BE2C (cell line): ENCODE results near the gene RPL27A.

Source experiments
- DNase-seq: peaks from one replicate; pipeline ENCODE4 v3.0.0-alpha.2; 2020
- H3K27me3 ChIP-seq: fragments of 250-450 bp; sonication (Bioruptor Pico); 2 replicates; pipeline ENCODE4 v1.5.1; 2020; ENCODE audit warnings: mild to moderate bottlenecking
- H3K36me3 ChIP-seq: fragments of 250-450 bp; sonication (Bioruptor Pico); 2 replicates; pipeline ENCODE4 v1.5.1; 2020; ENCODE audit warnings: mild to moderate bottlenecking
- H3K4me1 ChIP-seq: fragments of 250-450 bp; sonication (Bioruptor Pico); 2 replicates; pipeline ENCODE4 v1.5.1; 2020
- H3K4me3 ChIP-seq: 2 replicates; pipeline ENCODE4 v1.5.1; 2011; ENCODE audit warnings: low read depth, low read length
- H3K9me3 ChIP-seq: fragments of 250-450 bp; sonication (Bioruptor Pico); 2 replicates; pipeline ENCODE4 v1.5.1; 2020
- CTCF ChIP-seq: IDR thresholded peaks from 2 replicates; pipeline ENCODE4 v1.5.1; 2012; ENCODE audit warnings: mild to moderate bottlenecking, low read depth, low read length

The RPL27A gene

DNA sequence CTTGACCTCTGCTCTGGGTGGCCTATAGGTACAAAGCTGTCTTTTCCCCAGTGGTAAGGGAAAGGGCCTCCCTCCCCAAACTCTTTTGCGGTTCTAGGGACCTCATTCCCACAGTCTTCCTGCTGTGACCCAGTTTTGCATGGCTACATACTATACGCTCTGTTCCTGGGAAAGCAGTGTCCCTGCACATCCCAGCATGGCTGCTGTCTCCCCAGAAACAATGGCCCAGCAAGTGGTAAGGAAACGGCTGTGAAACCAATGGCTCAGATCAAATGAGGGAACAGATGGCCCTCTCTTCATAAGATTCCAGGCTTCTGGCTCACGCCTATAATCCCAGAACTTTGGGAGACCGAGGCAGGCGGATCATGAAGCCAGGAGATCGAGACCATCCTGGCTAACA, 41.1 kb downstream of the RPL27A start:
- 0 out of 2 replicates have a peak, but pooled peaks cover 1% of the 10 kb centered on the region for H3K4me1 ChIP-seq
- TF ChIP-seq CTCF, result no peak
- no peaks in the 10 kb centered on the region for H3K27me3 ChIP-seq
- no peaks in the 10 kb centered on the region for H3K36me3 ChIP-seq
- DNase-seq, result no peak
- H3K9me3 ChIP-seq, result no peaks in the 10 kb centered on the region
- H3K4me3 ChIP-seq, result no peak overlapping the region

- no peak for DNase-seq
- Histone ChIP-seq H3K36me3 (no peaks in the 10 kb centered on the region), H3K4me1 (0 out of 2 replicates have a peak, but pooled peaks cover 3% of the 10 kb centered on the region), H3K4me3 (no peak overlapping the region), H3K27me3 (no peaks in the 10 kb centered on the region), H3K9me3 (no peaks in the 10 kb centered on the region)
- TF ChIP-seq CTCF, result no peak
These were observed 42.1 kb downstream of the RPL27A start for GRCh38 chr11:8724682-8725081.

DNA sequence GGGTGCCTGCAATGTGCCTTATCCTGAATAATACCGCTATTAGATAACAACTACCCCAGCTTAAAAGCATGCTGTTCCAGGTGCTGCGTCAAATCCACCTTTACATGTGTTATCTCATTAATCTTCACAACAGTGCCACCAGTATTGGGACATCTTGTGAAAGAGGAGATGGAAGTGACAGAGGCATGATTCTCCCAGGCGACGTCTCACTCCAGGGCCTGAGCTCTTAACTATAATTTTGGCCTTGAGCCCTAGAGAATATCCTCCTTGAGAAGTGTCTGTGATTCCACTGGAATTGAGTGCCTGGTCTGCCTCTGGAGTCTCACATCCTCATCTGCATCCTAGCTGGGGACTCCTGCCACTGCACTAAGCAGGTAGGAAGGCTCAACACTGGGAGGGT, 43.8 kb downstream of the RPL27A start:
- H3K4me3 ChIP-seq, result no peak overlapping the region
- 0 out of 2 replicates have a peak, but pooled peaks cover 3% of the 10 kb centered on the region for H3K4me1 ChIP-seq
- no peaks in the 10 kb centered on the region for H3K27me3 ChIP-seq
- H3K9me3 ChIP-seq, result no peaks in the 10 kb centered on the region
- H3K36me3 ChIP-seq, result no peaks in the 10 kb centered on the region
- DNase-seq, result no peak
- TF ChIP-seq CTCF, result no peak

GRCh38 chr11:8728563-8728962, 46.0 kb downstream of the RPL27A start:
- no peak for TF ChIP-seq CTCF

DNA sequence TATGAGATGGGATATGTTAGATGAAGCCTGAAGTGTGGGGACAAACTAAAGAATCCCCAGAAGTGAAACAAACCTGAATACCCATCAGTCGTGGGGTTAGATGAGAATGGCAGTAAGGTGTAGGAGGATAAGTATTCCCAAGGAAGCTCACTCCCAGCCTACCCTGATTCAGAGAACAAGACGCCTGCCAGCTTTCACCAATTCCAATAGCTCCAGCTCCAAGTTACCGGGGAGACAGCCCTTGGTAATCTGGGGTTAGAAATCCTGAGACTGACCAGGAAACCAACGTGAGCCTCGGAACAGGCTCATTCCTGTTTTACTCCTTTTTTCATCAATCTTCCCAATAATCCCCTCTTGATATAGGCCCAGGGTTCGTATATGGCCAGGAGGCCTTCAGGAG, 46.5 kb downstream of the RPL27A start:
- H3K9me3 ChIP-seq, result no peaks in the 10 kb centered on the region
- no peak for TF ChIP-seq CTCF
- 0 out of 2 replicates have a peak, but pooled peaks cover 3% of the 10 kb centered on the region for H3K4me1 ChIP-seq
- no peaks in the 10 kb centered on the region for H3K27me3 ChIP-seq
- no peak for DNase-seq
- H3K4me3 ChIP-seq, result no peak overlapping the region
- no peaks in the 10 kb centered on the region for H3K36me3 ChIP-seq

More at GRCh38 chr11:8728563-8728962, 46.0 kb downstream of the RPL27A start:
- Histone ChIP-seq H3K36me3 (no peaks in the 10 kb centered on the region), H3K27me3 (no peaks in the 10 kb centered on the region), H3K4me3 (no peak overlapping the region), H3K9me3 (no peaks in the 10 kb centered on the region), H3K4me1 (0 out of 2 replicates have a peak, but pooled peaks cover 3% of the 10 kb centered on the region)
- DNase-seq, result peak; percentile 17

GRCh38 chr11:8729837-8730696, 47.5 kb downstream of the RPL27A start:
- no peak for TF ChIP-seq CTCF
- no peaks in the 10 kb centered on the region for H3K36me3 ChIP-seq
- no peak for DNase-seq

More at GRCh38 chr11:8729837-8730696, 47.5 kb downstream of the RPL27A start:
- Histone ChIP-seq H3K9me3 (no peaks in the 10 kb centered on the region), H3K27me3 (no peaks in the 10 kb centered on the region), H3K4me3 (no peak overlapping the region), H3K4me1 (0 out of 2 replicates have a peak, but pooled peaks cover 3% of the 10 kb centered on the region)
